ENCODE measurements around the gene RAN. TPM values are rescaled to one million over a fixed set of nuclear protein-coding genes. Genes with fewer than 3 reads are reported as not detected.

RAN gene
- total and polyA plus RNA-seq, 9 of the 15 experiments (the other 6 are each of a cell fraction or from before 2014, with no cell fraction given): 1,687 to 3,820 (median 2,300) TPM

- no peak for TF ChIP-seq ZNF398 (CRISPR knock-in tag; IDR thresholded peaks at IDR 0.05)
- TF ChIP-seq ZBTB33 (CRISPR knock-in tag; IDR thresholded peaks at IDR 0.05): peak; percentile 85
- TF ChIP-seq CSDE1 (IDR thresholded peaks at IDR 0.05): 0 out of 4 replicates have a peak, but pooled peaks of 1 of the 2 experiments have one; percentile 42
- TF ChIP-seq ZBTB8A (IDR thresholded peaks at IDR 0.05; ENCODE audit: partially characterized antibody): no peak
- TF ChIP-seq PHB (CRISPR knock-in tag; IDR thresholded peaks at IDR 0.05): no peak
- TF ChIP-seq HMG20B (CRISPR knock-in tag; IDR thresholded peaks at IDR 0.05): no peak
- no peak for TF ChIP-seq PRMT5 (CRISPR knock-in tag; IDR thresholded peaks at IDR 0.05)
- TF ChIP-seq ZFP30 (CRISPR knock-in tag; IDR thresholded peaks at IDR 0.05; ENCODE audit: borderline replicate concordance): no peak
- peak; percentile 94 for TF ChIP-seq CBX1 (IDR thresholded peaks at IDR 0.05; ENCODE audit: low read depth)
- no peak for TF ChIP-seq ZNF512 (tag; IDR thresholded peaks at IDR 0.05)
- no peak for TF ChIP-seq ZNF23 (CRISPR knock-in tag; IDR thresholded peaks at IDR 0.05)
- TF ChIP-seq PCBP2 (IDR thresholded peaks at IDR 0.05; ENCODE audit: low read depth, low read length, poor library complexity, severe bottlenecking): no peak
- peak in 1 of 2 experiments; percentile 54; a peak in 2 of 4 replicates for TF ChIP-seq HDAC1 (IDR thresholded peaks at IDR 0.05)
- TF ChIP-seq MYNN (IDR thresholded peaks at IDR 0.05): 0 out of 2 replicates have a peak, but pooled peaks have one; percentile 56
- TF ChIP-seq MYNN (CRISPR knock-in tag; IDR thresholded peaks at IDR 0.05): no peak
- no peak for TF ChIP-seq PHF21A (IDR thresholded peaks at IDR 0.05; ENCODE audit: borderline replicate concordance, low read depth)
- no peak for TF ChIP-seq EWSR1 (IDR thresholded peaks at IDR 0.05; ENCODE audit: borderline replicate concordance, low read depth, partially characterized antibody)
- no peak for TF ChIP-seq MED1 (CRISPR knock-in tag; IDR thresholded peaks at IDR 0.05; ENCODE audit: borderline replicate concordance)
- TF ChIP-seq ZNF431 (CRISPR knock-in tag; IDR thresholded peaks at IDR 0.05): peak; percentile 82
- no peak for TF ChIP-seq NFYB (IDR thresholded peaks at IDR 0.05; ENCODE audit: extremely low read depth, insufficient read length)
- peak; percentile 50; the same call in 1 of the 2 replicates for TF ChIP-seq ARID3A (IDR thresholded peaks at IDR 0.05; ENCODE audit: borderline replicate concordance, low read depth, low read length)
Measured at GRCh38 chr12:130826151-130826801, 45.6 kb upstream of the RAN start (continued).

Data from K562 (cell line).